Hepatic stellate cell (primary cell): ENCODE results near the gene SCAMP4.
"Not testable (repeated sequence)": the region's sequence is repeated elsewhere in the genome, so short reads cannot be mapped to it uniquely, and the experiment has no call there.

Experiments used
- DNase-seq: peaks from one replicate; pipeline ENCODE4 v3.0.0; 2011; ENCODE audit warnings: low spot score

The SCAMP4 gene

DNA sequence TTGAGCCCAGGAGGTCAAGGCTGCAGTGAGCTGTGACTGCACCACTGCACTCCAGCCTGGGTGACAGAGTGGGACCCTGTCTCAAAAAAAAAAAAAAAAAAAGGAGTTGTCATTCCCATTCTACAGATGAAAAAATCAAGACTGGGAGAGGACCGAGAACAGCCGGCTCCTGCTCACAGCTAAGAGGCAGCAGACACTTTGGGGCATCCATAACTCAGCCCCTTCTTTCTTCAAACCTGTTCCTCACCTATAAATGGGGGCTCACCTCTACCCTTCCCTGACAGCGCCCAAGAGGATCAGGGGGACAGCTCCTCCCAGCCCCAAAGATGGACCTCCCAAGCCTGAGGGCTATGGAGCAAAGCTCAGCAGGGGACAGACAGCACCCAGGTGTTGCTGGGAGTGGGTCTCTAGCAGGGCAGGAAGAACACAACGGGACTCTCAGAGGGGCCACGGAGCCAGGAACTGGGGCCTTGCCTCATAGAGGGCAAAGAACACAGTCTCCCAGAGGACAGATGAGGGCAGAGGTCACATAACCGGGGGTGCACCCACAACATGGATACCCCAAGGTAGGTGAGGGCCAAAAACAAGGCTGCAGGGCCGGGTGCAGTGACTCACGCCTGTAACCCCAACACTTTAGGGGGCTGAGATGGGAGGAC, 38.4 kb upstream of the SCAMP4 start:
- no peak for DNase-seq

DNA sequence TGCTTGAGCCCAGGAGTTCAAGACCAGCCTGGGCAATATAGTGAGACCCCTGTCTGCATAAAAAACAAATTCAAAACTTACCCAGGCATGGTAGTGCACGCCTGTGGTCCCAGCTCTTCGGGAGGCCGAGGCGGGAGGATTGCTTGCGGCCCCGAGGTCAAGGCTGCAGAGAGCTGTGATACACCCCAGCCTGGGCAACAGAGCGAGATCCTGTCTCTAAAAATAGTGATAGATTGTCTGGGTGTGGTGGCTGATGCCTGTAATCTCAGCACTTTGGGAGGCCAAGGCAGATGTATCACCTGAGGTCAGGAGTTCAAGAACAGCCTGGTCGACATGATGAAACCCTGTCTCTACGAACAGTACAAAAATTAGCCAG, 37.9 kb upstream of the SCAMP4 start:
- DNase-seq, result no peak

GRCh38 chr19:1868971-1869370, 36.2 kb upstream of the SCAMP4 start:
- DNase-seq, result no peak

DNA sequence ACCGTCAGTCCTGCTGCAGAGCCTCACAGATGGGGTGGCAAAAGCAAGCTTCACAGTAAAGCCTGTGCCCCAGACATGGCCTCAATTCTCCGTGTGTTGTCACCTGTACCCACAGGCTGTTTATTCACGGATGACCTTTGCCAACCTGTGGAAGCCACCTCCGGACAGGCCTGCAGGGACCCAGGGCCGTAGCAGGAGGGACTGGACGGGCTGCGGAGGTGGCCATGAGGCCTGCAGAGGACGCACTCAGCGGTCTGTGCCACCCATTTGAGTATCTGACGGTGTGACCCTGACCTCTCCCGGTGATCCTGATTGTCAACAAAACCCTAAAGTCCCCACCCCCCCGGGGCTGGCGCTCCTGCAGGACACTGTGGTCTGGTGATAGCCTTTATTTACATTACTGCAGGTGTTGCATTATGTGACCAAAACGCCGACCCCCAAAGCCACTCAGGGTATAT, 34.0 kb upstream of the SCAMP4 start:
- no peak for DNase-seq

DNA sequence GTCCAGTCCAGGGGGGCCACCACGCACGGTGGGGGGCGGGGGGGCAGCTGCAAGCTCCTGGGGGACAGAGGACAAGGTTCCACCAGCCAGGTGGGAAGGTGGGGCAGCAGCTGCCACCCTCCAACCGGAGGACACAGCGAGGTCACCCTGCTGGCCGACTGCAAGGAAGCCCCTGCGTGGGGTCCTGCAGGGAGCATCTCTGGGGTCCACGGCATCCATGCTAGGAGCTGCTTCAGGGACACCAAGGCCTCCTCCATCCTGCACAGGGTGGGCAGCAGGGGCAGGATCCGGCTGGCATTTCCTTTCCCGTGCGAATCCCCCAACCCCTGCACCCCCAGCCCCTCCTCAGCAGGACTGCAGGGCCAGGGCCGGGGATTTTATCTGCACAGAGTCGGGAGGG, 33.6 kb upstream of the SCAMP4 start:
- DNase-seq, result no peak

- DNase-seq, result no peak
These were observed 32.2 kb upstream of the SCAMP4 start for GRCh38 chr19:1872807-1873523.

- no peak for DNase-seq
These were observed 31.4 kb upstream of the SCAMP4 start for GRCh38 chr19:1873524-1874473.

DNA sequence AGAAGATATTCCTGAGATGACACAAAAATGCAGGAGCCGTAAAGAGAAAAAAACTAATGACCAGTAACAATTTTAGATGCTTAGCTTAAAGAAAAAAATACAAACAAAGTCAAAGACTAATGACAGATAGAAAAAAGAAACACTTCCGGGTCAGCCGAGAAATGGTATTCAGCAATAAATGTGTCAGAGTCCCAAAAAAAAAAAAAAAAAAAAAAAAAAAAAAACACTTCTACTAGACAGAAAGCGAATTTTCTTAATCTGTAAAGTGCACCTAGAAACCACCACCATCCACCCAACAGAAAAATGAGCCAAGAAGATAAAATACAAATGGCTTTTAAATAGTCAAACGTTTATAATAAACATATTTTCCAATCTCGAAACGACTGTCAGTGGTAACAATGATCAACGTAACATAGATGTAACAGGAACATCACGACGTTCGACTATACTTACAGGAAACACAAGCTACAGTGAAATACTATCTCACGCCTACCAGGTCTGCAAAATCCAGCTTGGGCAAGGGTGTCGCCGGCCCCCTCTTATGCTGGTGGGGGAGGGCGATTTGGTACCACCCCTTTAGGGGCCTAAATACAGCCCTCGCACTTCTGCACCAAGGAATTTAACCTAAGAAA, 30.5 kb upstream of the SCAMP4 start:
- DNase-seq, result no peak

- DNase-seq, result not testable (repeated sequence)
These were observed 29.9 kb upstream of the SCAMP4 start for GRCh38 chr19:1875265-1875645.

DNA sequence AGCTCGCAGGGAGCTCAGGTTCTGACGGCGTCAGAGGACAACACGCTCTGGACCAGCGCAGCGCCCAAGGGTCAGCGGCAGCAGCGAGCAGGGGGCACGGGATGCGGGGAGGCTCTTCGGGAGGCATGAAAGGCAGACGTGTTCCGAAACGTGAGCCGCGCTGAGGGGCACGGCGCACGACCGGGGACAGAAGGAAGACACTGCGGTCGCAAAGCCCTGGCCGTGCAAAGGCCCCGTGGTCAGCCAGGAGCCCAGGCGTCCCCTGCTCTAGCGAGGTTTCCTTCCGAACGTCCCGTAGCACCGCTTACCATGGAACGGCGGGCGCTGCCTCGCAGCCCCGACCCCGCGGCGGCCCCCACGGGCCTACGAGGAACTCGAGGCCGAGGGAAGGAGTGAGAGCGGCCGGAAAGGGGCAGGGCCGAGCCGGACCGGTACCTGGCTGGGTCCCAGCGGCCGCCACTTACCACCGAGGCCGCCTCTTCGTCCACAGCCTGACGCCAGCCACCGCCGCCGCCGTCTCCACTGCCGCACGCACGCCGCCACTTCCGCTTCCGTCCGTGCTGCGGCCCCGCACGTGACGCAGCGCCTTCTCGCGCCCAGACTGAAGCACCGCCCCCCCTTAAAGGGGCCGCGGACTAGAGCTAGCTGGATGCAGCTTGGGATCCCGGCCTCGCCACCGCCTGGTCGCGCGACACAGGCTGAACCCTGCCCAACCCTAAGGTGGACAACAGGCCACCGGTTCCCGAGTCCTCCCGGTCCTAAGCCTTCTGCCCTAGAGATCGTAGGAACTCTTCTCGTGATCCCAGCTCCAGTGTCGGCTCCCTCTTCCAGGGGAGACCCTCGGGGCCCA, 29.3 kb upstream of the SCAMP4 start:
- peak; percentile 91 for DNase-seq

DNA sequence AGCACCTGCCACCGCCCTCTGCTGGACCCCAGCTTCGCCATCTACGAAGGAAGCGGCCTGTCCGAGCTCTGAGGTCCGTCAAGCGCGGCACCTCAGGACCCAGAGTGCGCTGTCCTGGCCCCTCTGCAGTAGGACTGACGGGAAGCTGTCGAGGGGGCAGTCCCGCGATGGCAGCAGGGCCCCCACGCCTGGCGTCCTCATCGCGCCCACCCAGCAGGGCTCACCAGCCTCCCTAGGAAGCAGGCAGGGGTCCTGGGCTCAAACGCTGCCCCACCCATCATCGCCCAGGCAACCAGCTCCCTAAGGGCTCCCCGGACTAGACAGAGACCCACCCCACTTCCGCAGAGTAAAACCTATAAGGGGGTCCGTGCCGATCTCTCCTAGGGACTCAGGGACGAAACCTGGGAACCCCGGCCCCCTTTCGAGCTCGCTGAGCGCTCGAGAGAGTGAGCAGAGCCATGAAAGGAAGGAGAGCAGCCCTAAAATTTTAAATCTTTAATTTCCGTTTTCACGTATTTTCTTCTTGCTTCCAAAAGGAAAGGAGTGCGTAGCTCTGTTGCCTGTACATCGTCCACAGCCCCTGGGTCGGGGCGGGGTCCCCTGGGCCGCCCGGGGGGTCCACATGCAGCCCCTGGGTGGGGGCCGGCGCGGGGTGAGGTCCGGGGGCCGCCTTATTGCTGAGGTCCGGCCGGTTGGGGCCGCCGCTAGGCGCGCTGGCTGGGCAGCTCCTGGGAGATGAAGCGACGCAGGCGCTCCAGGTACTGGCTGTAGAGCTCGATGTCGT, 28.5 kb upstream of the SCAMP4 start:
- DNase-seq, result not testable (repeated sequence)

DNA sequence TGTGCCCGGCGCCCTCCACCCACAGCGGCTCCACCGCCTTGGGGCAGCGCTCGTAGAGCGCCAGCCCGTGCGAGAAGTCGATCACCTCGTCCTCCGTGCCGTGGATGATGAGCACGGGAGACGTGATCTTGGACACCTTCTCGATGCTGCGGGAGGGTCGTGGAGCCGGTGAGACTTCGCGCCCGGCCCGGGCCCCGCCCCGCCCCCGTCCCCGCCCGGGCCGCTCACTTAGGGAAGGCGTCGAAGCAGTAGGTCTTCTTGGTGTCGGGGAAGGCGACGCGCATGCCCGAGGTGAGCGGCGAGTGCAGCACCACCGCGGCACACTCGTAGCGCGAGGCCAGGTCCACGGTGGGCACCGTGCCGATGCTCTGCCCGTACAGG, 27.9 kb upstream of the SCAMP4 start:
- DNase-seq, result not testable (repeated sequence)

DNA sequence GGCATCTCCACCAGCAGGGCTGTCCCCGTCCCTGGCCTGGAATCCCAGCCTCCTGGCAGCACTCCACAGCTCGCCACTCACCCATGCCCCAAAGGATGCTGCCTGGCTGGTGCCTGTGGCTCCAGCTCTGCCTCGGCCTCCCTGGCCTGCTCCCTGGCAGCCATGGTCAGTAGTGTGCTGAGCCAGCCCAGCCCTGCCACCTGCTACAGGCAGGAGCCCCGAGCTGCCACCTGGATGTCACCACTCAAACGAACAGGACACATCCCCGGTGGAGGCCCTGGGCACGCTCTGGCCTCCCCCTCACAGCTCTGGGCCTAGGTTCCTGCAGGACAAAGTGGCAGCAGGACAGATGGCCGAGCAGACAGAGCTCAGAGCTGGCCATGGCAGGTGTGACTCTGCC, 26.6 kb upstream of the SCAMP4 start:
- DNase-seq, result not testable (repeated sequence)

DNA sequence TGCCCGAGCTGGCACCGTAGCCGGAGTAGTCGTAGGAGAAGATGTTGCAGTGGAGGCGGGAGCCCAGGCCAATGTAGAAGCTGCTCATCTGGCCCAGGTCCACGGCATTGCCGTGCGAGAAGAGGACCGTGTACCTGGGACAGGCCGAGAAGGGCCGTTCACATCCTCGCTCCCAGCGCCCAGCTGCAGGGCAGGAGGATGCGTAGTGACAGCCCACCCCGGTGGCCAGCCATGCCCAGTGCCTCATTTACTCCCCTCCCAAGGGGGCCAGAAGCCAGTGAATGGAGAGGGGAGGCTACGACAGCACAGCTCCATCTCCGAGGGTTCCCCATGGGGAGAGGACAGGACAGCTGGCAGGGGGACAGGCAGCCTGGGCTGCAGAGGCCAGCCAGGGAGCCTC, 25.2 kb upstream of the SCAMP4 start:
- DNase-seq, result not testable (repeated sequence)

DNA sequence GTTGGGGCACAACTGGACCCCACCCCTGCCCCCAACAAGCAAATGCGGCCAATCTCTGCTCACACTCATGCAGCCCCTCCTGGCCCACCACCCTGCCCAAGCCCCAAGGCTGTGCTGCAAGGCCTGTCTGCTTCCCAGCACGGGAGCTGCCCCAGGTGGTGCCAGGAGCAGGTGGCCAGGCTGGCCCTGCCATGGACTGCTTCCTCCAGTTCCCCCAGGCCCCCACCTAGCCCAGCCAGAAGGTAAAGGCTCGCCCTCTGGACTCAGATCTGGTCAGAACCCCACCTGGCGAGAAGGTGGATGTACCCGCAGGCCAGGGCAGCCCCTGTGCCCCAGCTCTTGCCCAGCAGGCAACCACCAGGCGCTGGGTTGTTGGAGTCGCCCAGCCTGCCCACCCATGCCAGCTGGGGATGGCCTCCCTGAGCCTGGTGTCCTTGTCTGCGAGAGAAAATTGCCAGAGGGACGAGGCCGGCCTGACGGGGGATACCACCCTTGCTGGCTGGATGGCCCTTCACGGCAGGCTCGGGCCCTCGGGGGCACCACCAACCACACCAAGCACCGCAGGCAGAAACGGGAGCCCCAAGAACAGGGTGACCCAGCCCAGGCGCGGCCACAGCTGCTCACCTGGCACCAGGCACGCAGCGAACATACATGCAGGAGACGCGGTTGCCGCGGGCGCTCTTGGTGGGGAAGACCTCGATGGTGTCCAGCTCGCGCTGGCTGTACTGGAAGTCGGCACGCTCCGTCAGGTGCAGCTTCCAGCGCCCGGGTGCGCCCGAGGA, 24.4 kb upstream of the SCAMP4 start:
- no peak for DNase-seq

- not testable (repeated sequence) for DNase-seq
These were observed 23.7 kb upstream of the SCAMP4 start for GRCh38 chr19:1881393-1882088.

DNA sequence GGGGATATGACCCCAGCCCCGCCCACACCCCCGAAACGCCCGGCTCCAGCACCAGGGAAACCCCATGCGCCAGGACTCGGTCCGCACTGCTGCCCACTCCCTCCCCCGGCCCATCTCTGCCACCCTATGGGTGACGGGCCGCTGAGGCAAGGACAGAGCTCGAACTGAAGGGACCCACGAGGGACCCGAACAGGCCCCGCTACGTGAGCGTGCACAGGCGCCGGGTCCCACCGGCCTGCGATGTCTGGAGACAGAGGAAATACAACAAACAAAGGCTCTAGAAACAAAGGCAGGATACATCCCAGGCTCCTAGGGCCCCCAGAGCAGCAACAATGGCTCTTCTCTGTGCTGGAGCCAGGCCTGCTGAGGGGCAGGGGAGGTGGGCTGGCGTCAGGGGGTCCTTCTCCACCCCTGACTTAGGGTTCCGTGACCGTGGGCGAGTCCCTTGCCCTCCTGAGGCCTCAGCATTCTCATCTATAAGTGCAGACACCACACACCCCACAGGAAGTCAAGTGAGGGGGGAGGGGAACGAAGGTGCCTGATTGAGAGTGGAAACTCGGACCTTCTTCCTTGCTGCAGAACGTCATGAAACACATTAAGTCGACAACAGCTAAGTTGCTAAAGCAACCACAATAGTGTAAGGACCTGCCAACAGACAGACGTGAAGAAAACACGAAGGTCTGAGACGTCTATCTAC, 23.0 kb upstream of the SCAMP4 start:
- no peak for DNase-seq
